GM12878 (cell line): Measurements from ENCODE around the gene BSND. TPM values are rescaled to one million over a fixed set of nuclear protein-coding genes. Genes with fewer than 3 reads are reported as not detected.

Experiments
- ATAC-seq: fragments of 200-7000 bp; cut with Tn5 transposase; 3 replicates; pipeline ENCODE4 v1.9.1; 2020; ENCODE audit warnings: mild to moderate bottlenecking, moderate library complexity
- BruUV-seq: library from RNA; stranded (reverse); fragments of 400-500 nt; replicated peaks from 2 replicates; lab custom pipeline; 2021; lab: Mats Ljungman, UMichigan
- CTCF ChIA-PET: fragments of 300-600 bp; sonication (Branson Sonifier 250); formaldehyde crosslinking; extraction: SDS; loops from one replicate; lab custom pipeline; 2021; ENCODE audit warnings: inconsistent platforms; lab: Yijun Ruan, JAX
- POLR2A ChIA-PET: fragments of 350-600 bp; formaldehyde crosslinking; extraction: SDS; loops from one replicate; lab custom pipeline; 2021; ENCODE audit warnings: inconsistent platforms; lab: Charles Lee
- RAD21 ChIA-PET: fragments of 300-600 bp; sonication (Branson Sonifier 250); formaldehyde crosslinking; loops from one replicate; lab custom pipeline; 2023; ENCODE audit warnings: antibody characterized with exemption; ENCODE audit not compliant: unreplicated experiment; lab: Charles Lee
- SMC1A ChIA-PET: fragments of 300-600 bp; sonication (Branson Sonifier 250); formaldehyde crosslinking; loops from one replicate; lab custom pipeline; 2023; ENCODE audit not compliant: unreplicated experiment, uncharacterized antibody; lab: Charles Lee
- DNase-seq: peaks from one replicate; pipeline ENCODE4 v3.0.0-alpha.2; 2011; ENCODE audit warnings: low read depth, low spot score
- FAIRE-seq: peaks from 3 replicates; lab custom pipeline; 2011; peaks lifted over from hg19 to GRCh38; lab: Jason Lieb, UNC
- H2AFZ ChIP-seq: 2 replicates; pipeline ENCODE4 v1.6.0; 2011; ENCODE audit warnings: low read depth, low read length, control low read depth; ENCODE audit not compliant: control insufficient read depth
- H3K27ac ChIP-seq: 2 replicates; pipeline ENCODE4 v1.5.1; 2011; ENCODE audit warnings: control low read depth; ENCODE audit not compliant: control insufficient read depth, insufficient read depth
- H3K27me3 ChIP-seq, 2 experiments: replicated peaks in 1 of 2; 2 replicates each; pipeline versions ENCODE4 v1.6.0 to v1.6.1; 2011; ENCODE audit warnings: low read length in 1 of 2; ENCODE audit not compliant: control insufficient read depth in 2 of 2, insufficient read depth in 2 of 2
- H3K36me3 ChIP-seq, 2 experiments: 2 replicates each; pipeline ENCODE4 v1.5.1; 2011; ENCODE audit warnings: low read length in 1 of 2; ENCODE audit not compliant: control insufficient read depth in 2 of 2, insufficient read depth in 2 of 2
- H3K4me1 ChIP-seq: 2 replicates; pipeline ENCODE4 v1.6.1; 2011; ENCODE audit warnings: mild to moderate bottlenecking, low read length, moderate library complexity, mixed read lengths; ENCODE audit not compliant: control insufficient read depth, insufficient read depth
- H3K4me2 ChIP-seq: 2 replicates; pipeline ENCODE4 v1.6.0; 2011; ENCODE audit warnings: control low read depth; ENCODE audit not compliant: control insufficient read depth, insufficient read depth
- H3K4me3 ChIP-seq: fragments of 200-600 bp; sonication (generic); 2 replicates; pipeline ENCODE4 v1.5.1; 2016
- H3K79me2 ChIP-seq: 2 replicates; pipeline ENCODE4 v1.6.0; 2011; ENCODE audit warnings: low read length; ENCODE audit not compliant: control insufficient read depth, insufficient read depth
- H3K9ac ChIP-seq: 2 replicates; pipeline ENCODE4 v1.8.0; 2011; ENCODE audit warnings: low read length, control low read depth, mixed read lengths; ENCODE audit not compliant: control insufficient read depth, insufficient read depth
- H3K9me3 ChIP-seq: replicated peaks from 3 replicates; pipeline ENCODE4 v1.5.1; 2011; ENCODE audit warnings: mild to moderate bottlenecking, low read length; ENCODE audit not compliant: control insufficient read depth, insufficient read depth
- H4K20me1 ChIP-seq: 2 replicates; pipeline ENCODE4 v1.6.0; 2011; ENCODE audit not compliant: control insufficient read depth, insufficient read depth
- BHLHE40 ChIP-seq, 2 experiments: fragments of 450-650 bp in 1 of 2; IDR thresholded peaks; 2 replicates each; pipeline ENCODE4 v1.6.1; 2011 to 2017; ENCODE audit warnings: low read depth in 2 of 2, borderline replicate concordance in 1 of 2, improper control_type of control experiment in 1 of 2, low read length in 1 of 2, mild to moderate bottlenecking in 1 of 2
- CBX5 ChIP-seq: sonication (generic); IDR thresholded peaks from 2 replicates; pipeline ENCODE4 v1.6.1; 2016; ENCODE audit warnings: low read depth, moderate library complexity, mild to moderate bottlenecking, inconsistent platforms
- ESRRA ChIP-seq: IDR thresholded peaks from 2 replicates; pipeline ENCODE4 v1.6.1; 2012; ENCODE audit warnings: mild to moderate bottlenecking, low read length, improper control_type of control experiment
- NR2F1 ChIP-seq: fragments of 450-650 bp; conservative IDR thresholded peaks from 2 replicates; pipeline ENCODE4 v1.6.1; 2017; ENCODE audit warnings: mild to moderate bottlenecking
- PML ChIP-seq: IDR thresholded peaks from 2 replicates; pipeline ENCODE4 v1.6.1; 2012; ENCODE audit warnings: low read length, inconsistent platforms
- POLR2A ChIP-seq: IDR thresholded peaks from 2 replicates; pipeline ENCODE4 v1.6.1; 2011; ENCODE audit warnings: low read depth, mild to moderate bottlenecking, low read length
- POLR2AphosphoS2 ChIP-seq: IDR thresholded peaks from 2 replicates; pipeline ENCODE4 v1.6.1; 2011; ENCODE audit warnings: low read depth, mild to moderate bottlenecking, low read length, improper control_type of control experiment, moderate library complexity
- POU2F2 ChIP-seq: IDR thresholded peaks from 3 replicates; pipeline ENCODE4 v1.6.1; 2011; ENCODE audit warnings: low read depth, mild to moderate bottlenecking, low read length, borderline replicate concordance
- SIN3A ChIP-seq: IDR thresholded peaks from 2 replicates; pipeline ENCODE4 v1.6.1; 2012; ENCODE audit warnings: low read depth, low read length, improper control_type of control experiment
- SMAD5 ChIP-seq: IDR thresholded peaks from 2 replicates; pipeline ENCODE4 v1.6.1; 2016; ENCODE audit warnings: antibody characterized with exemption, low read depth
- SREBF2 ChIP-seq: IDR thresholded peaks from 2 replicates; pipeline ENCODE4 v1.6.1; 2012; ENCODE audit warnings: mild to moderate bottlenecking, low read length
- SUZ12 ChIP-seq: fragments of 200-600 bp; sonication (generic); IDR thresholded peaks from one replicate; pipeline ENCODE4 v1.6.1; 2018; ENCODE audit warnings: antibody characterized with exemption, mild to moderate bottlenecking; ENCODE audit not compliant: unreplicated experiment
- WGBS: methylation state at CpG from one replicate; pipeline ENCODE4 v1.1.6; 2016; ENCODE audit warnings: low lambda C conversion rate; ENCODE audit not compliant: insufficient replicate concordance, insufficient coverage; ENCODE audit errors: missing lambda C conversion rate; 5-methylcytosine and 5-hydroxymethylcytosine counted together
- in situ Hi-C: fragments of 300-500 bp; cut with MboI; formaldehyde crosslinking; loops from 9 replicates; pipeline ENCODE4 v1.14.3; 2018; ENCODE audit warnings: mixed read lengths
- intact Hi-C: fragments of 100-400 bp; cut with micrococcal nuclease; formaldehyde crosslinking; loops from one replicate; pipeline ENCODE4 v1.14.2; 2022; ENCODE audit not compliant: unreplicated experiment
- polyA plus RNA-seq, 11 experiments: library from polyadenylated mRNA; depleted of rRNA in 4 of 11; unstranded in 6 of 11; stranded (reverse) in 5 of 11; fragments of >200 nt; fragmentation: Nextera tagmentation in 4 of 11; fragmentation: Illumina TruSeq in 1 of 11; extraction: Ambion mirVana in 4 of 11; extraction: Trizol in 1 of 11; gene quantifications; 1 replicate in 1 of 11; 2 replicates in 10 of 11; pipeline versions ENCODE4 v1.2.1 to v1.2.3, GENCODE V29; 2011 to 2016; ENCODE audit warnings: inconsistent platforms in 2 of 11, missing spikeins in 2 of 11, low read depth in 1 of 11
- total RNA-seq, 4 experiments: library from RNA; depleted of rRNA in 3 of 4; stranded (reverse); fragments of >200 nt in 3 of 4; fragmentation: Illumina TruSeq in 1 of 4; extraction: Trizol in 1 of 4; gene quantifications; 2 replicates each; pipeline versions ENCODE4 v1.2.1 to v1.2.3, GENCODE V29; 2013 to 2021
- TF ChIP-seq, protein P1 (sequence below): fragments of 450-650 bp; IDR thresholded peaks from 2 replicates; pipeline ENCODE4 v1.6.1; 2018; ENCODE audit warnings: mild to moderate bottlenecking, low read depth, moderate library complexity; ENCODE audit not compliant: partially characterized antibody
- TF ChIP-seq, protein P2 (sequence below): fragments of 450-650 bp; IDR thresholded peaks from 2 replicates; pipeline ENCODE4 v1.6.1; 2018; ENCODE audit warnings: borderline replicate concordance, mild to moderate bottlenecking; ENCODE audit not compliant: partially characterized antibody
- TF ChIP-seq, protein P3 (sequence below): fragments of 450-650 bp; IDR thresholded peaks from 2 replicates; pipeline ENCODE4 v1.6.1; 2017; ENCODE audit warnings: borderline replicate concordance
- TF ChIP-seq, protein P4 (sequence below): IDR thresholded peaks from 2 replicates; pipeline ENCODE4 v1.6.1; 2011; ENCODE audit warnings: low read depth, low read length, improper control_type of control experiment, borderline replicate concordance
- TF ChIP-seq, protein P5 (sequence below): fragments of 450-650 bp; IDR thresholded peaks from 2 replicates; pipeline ENCODE4 v1.6.1; 2014; ENCODE audit warnings: mild to moderate bottlenecking

BSND gene
- total and polyA plus RNA-seq, 10 of the 15 experiments (the other 5 are each of a cell fraction or from before 2014, with no cell fraction given): not detected

- BruUV-seq: no TSS peak
- intact Hi-C loops (no loop called here), in situ Hi-C loops (no loop called here)
- H3K9ac ChIP-seq: no peak overlapping the region
- no peaks in the 10 kb centered on the region for H3K36me3 ChIP-seq
- no peaks in the 10 kb centered on the region for H4K20me1 ChIP-seq
- H3K9me3 ChIP-seq: no peaks in the 10 kb centered on the region
- H3K27ac ChIP-seq: no peak overlapping the region
- ChIA-PET POLR2A (no interaction called here), CTCF (no interaction called here), RAD21 (no interaction called here), SMC1A (no interaction called here)
- ATAC-seq: no peak
- no peaks in the 10 kb centered on the region for H3K27me3 ChIP-seq
- H2AFZ ChIP-seq: no peak overlapping the region
- H3K4me2 ChIP-seq: no peak overlapping the region
- no peak for FAIRE-seq
- DNase-seq: no peak
- H3K79me2 ChIP-seq: no peaks in the 10 kb centered on the region
- no peaks in the 10 kb centered on the region for H3K4me1 ChIP-seq
- H3K4me3 ChIP-seq: no peak overlapping the region
- 27% methylated on average over 6 of the region's 6 CpGs for WGBS
- TF ChIP-seq SREBF2: no peak
- no peak for TF ChIP-seq SIN3A
- no peak for TF ChIP-seq SUZ12
- no peak for TF ChIP-seq POLR2AphosphoS2
- TF ChIP-seq, protein P1, sequence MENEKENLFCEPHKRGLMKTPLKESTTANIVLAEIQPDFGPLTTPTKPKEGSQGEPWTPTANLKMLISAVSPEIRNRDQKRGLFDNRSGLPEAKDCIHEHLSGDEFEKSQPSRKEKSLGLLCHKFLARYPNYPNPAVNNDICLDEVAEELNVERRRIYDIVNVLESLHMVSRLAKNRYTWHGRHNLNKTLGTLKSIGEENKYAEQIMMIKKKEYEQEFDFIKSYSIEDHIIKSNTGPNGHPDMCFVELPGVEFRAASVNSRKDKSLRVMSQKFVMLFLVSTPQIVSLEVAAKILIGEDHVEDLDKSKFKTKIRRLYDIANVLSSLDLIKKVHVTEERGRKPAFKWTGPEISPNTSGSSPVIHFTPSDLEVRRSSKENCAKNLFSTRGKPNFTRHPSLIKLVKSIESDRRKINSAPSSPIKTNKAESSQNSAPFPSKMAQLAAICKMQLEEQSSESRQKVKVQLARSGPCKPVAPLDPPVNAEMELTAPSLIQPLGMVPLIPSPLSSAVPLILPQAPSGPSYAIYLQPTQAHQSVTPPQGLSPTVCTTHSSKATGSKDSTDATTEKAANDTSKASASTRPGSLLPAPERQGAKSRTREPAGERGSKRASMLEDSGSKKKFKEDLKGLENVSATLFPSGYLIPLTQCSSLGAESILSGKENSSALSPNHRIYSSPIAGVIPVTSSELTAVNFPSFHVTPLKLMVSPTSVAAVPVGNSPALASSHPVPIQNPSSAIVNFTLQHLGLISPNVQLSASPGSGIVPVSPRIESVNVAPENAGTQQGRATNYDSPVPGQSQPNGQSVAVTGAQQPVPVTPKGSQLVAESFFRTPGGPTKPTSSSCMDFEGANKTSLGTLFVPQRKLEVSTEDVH: no peak
- TF ChIP-seq NR2F1: no peak
- TF ChIP-seq, protein P2, sequence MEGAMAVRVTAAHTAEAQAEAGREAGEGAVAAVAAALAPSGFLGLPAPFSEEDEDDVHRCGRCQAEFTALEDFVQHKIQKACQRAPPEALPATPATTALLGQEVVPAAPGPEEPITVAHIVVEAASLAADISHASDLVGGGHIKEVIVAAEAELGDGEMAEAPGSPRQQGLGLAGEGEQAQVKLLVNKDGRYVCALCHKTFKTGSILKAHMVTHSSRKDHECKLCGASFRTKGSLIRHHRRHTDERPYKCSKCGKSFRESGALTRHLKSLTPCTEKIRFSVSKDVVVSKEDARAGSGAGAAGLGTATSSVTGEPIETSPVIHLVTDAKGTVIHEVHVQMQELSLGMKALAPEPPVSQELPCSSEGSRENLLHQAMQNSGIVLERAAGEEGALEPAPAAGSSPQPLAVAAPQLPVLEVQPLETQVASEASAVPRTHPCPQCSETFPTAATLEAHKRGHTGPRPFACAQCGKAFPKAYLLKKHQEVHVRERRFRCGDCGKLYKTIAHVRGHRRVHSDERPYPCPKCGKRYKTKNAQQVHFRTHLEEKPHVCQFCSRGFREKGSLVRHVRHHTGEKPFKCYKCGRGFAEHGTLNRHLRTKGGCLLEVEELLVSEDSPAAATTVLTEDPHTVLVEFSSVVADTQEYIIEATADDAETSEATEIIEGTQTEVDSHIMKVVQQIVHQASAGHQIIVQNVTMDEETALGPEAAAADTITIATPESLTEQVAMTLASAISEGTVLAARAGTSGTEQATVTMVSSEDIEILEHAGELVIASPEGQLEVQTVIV: no peak
- TF ChIP-seq, protein P3, sequence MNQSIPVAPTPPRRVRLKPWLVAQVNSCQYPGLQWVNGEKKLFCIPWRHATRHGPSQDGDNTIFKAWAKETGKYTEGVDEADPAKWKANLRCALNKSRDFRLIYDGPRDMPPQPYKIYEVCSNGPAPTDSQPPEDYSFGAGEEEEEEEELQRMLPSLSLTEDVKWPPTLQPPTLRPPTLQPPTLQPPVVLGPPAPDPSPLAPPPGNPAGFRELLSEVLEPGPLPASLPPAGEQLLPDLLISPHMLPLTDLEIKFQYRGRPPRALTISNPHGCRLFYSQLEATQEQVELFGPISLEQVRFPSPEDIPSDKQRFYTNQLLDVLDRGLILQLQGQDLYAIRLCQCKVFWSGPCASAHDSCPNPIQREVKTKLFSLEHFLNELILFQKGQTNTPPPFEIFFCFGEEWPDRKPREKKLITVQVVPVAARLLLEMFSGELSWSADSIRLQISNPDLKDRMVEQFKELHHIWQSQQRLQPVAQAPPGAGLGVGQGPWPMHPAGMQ: no peak
- no peak for TF ChIP-seq PML
- no peak for TF ChIP-seq SMAD5
- no peak for TF ChIP-seq POU2F2
- TF ChIP-seq CBX5: no peak
- TF ChIP-seq, protein P4, sequence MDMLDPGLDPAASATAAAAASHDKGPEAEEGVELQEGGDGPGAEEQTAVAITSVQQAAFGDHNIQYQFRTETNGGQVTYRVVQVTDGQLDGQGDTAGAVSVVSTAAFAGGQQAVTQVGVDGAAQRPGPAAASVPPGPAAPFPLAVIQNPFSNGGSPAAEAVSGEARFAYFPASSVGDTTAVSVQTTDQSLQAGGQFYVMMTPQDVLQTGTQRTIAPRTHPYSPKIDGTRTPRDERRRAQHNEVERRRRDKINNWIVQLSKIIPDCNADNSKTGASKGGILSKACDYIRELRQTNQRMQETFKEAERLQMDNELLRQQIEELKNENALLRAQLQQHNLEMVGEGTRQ: no peak
- TF ChIP-seq BHLHE40 (IDR thresholded peaks at IDR 0.05; ENCODE audit: borderline replicate concordance in 1 of 2, low read depth in 2 of 2, low read length in 1 of 2): no peak
- TF ChIP-seq POLR2A: no peak
- no peak for TF ChIP-seq ESRRA
- TF ChIP-seq, protein P5, sequence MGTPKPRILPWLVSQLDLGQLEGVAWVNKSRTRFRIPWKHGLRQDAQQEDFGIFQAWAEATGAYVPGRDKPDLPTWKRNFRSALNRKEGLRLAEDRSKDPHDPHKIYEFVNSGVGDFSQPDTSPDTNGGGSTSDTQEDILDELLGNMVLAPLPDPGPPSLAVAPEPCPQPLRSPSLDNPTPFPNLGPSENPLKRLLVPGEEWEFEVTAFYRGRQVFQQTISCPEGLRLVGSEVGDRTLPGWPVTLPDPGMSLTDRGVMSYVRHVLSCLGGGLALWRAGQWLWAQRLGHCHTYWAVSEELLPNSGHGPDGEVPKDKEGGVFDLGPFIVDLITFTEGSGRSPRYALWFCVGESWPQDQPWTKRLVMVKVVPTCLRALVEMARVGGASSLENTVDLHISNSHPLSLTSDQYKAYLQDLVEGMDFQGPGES: no peak
Measured at GRCh38 chr1:55057956-55058298, 59.2 kb downstream of the BSND start.
